Gastroesophageal sphincter (tissue), 3 donors: Measurements from ENCODE around the gene VIM.

ENCODE experiments used
- CTCF ChIP-seq, 4 experiments: fragments of 200-600 bp in 2 of 4; fragments of 450-650 bp in 2 of 4; sonication (generic) in 1 of 4; IDR thresholded peaks; one replicate each; pipeline ENCODE4 v1.5.1; 2017 to 2019; ENCODE audit warnings: antibody characterized with exemption in 4 of 4, mild to moderate bottlenecking in 2 of 4, moderate library complexity in 2 of 4
- POLR2A ChIP-seq, 2 donors: fragments of 450-650 bp; IDR thresholded peaks; one replicate each; pipeline ENCODE4 v1.6.1; 2017; ENCODE audit warnings: antibody characterized with exemption in 2 of 2, mild to moderate bottlenecking in 2 of 2, moderate library complexity in 1 of 2
- POLR2AphosphoS5 ChIP-seq: sonication (generic); formaldehyde crosslinking; IDR thresholded peaks from one replicate; pipeline ENCODE4 v1.6.1; 2017; ENCODE audit warnings: antibody characterized with exemption

- TF ChIP-seq CTCF (IDR thresholded peaks at IDR 0.05) (no peak), POLR2A (IDR thresholded peaks at IDR 0.05) (no peak), POLR2AphosphoS5 (no peak)
Observed at GRCh38 chr10:17203416-17203815, 24.6 kb upstream of the VIM start.
